ENCODE measurements around the gene TBC1D22A.

- TF ChIP-seq CTCF (IDR thresholded peaks at IDR 0.05; ENCODE audit: extremely low read depth in 1 of 2, insufficient read depth in 1 of 2, low read depth in 1 of 2, low read length in 2 of 2) (no peak), JUN (IDR thresholded peaks at IDR 0.05; ENCODE audit: borderline replicate concordance, insufficient read depth, insufficient read length, low read depth) (no peak), POLR2A (IDR thresholded peaks at IDR 0.05; ENCODE audit: low read depth, low read length) (no peak), MAX (IDR thresholded peaks at IDR 0.05; ENCODE audit: insufficient read depth, insufficient read length) (no peak), EZH2 (IDR thresholded peaks at IDR 0.05; ENCODE audit: borderline replicate concordance, low read depth, low read length, severe bottlenecking) (no peak)
Observed at GRCh38 chr22:46969491-46969890, 207.0 kb downstream of the TBC1D22A start.
